Heart left ventricle (tissue), 16 donors: ENCODE measurements around the gene PFN1. TPM values are rescaled to one million over a fixed set of nuclear protein-coding genes. Genes with fewer than 3 reads are reported as not detected.
A peak's percentile ranks its signal among the peaks of the same experiment; 100 is the strongest.

Experiments used
- ATAC-seq, 4 donors: fragments of 200-7000 bp; cut with Tn5 transposase; one replicate each; pipeline ENCODE4 v1.9.1; 2020 to 2022; ENCODE audit warnings: moderate library complexity in 4 of 4, mild to moderate bottlenecking in 3 of 4, moderate number of reproducible peaks in 1 of 4
- DNase-seq, 5 donors: peaks; one replicate each; pipeline ENCODE4 v3.0.0-alpha.2; 2020
- H3K27ac ChIP-seq, 12 donors: fragments of 200-600 bp; sonication (generic) in 4 of 12; one replicate each; pipeline versions ENCODE4 v1.5.0 to v1.8.0; 2016 to 2022; ENCODE audit warnings: mild to moderate bottlenecking in 2 of 12
- H3K27me3 ChIP-seq, 9 donors: fragments of 200-600 bp; sonication (generic) in 2 of 9; one replicate each; pipeline versions ENCODE4 v1.5.1 to v1.8.0; 2016 to 2022; ENCODE audit warnings: mild to moderate bottlenecking in 3 of 9
- H3K36me3 ChIP-seq, 9 donors: fragments of 200-600 bp; sonication (generic) in 2 of 9; one replicate each; pipeline versions ENCODE4 v1.5.0 to v1.8.0; 2018 to 2022; ENCODE audit warnings: mild to moderate bottlenecking in 2 of 9
- H3K4me1 ChIP-seq, 12 donors: fragments of 200-600 bp; sonication (generic) in 4 of 12; one replicate each; pipeline versions ENCODE4 v1.5.0 to v1.8.0; 2016 to 2022; ENCODE audit warnings: mild to moderate bottlenecking in 3 of 12
- H3K4me3 ChIP-seq, 12 donors: fragments of 200-600 bp; sonication (generic) in 4 of 12; one replicate each; pipeline versions ENCODE4 v1.5.0 to v1.8.0; 2017 to 2022; ENCODE audit warnings: mild to moderate bottlenecking in 9 of 12, moderate library complexity in 4 of 12
- H3K9me3 ChIP-seq, 12 donors: fragments of 200-600 bp; sonication (generic) in 4 of 12; one replicate each; pipeline versions ENCODE4 v1.5.0 to v1.8.0; 2016 to 2022; ENCODE audit warnings: mild to moderate bottlenecking in 1 of 12
- POLR2A ChIP-seq, 2 donors: fragments of 450-650 bp; IDR thresholded peaks; one replicate each; pipeline ENCODE4 v1.6.1; 2017; ENCODE audit warnings: antibody characterized with exemption in 2 of 2, mild to moderate bottlenecking in 2 of 2, moderate library complexity in 2 of 2
- WGBS, 4 donors: extraction: QIAGEN DNeasy Blood & Tissue Kit in 2 of 4; methylation state at CpG; one replicate each; pipeline versions ENCODE4 v1.1.5 to v1.1.7; 2013 to 2018; 5-methylcytosine and 5-hydroxymethylcytosine counted together
- intact Hi-C, 10 donors: fragments of 100-400 bp; cut with DNase I; formaldehyde crosslinking; loops; one replicate each; pipeline versions ENCODE4 v1.11.1 to v1.14.2; 2022
- polyA plus RNA-seq, 2 donors: library from polyadenylated mRNA; stranded (reverse); fragments of 200-250 nt; gene quantifications; one replicate each; pipeline ENCODE4 v1.2.3, GENCODE V29; 2013
- total RNA-seq, 9 donors: library from RNA; depleted of rRNA in 2 of 9; stranded (reverse); fragments of >200 nt in 2 of 9; fragmentation: NEBNext Ultra II Directional in 3 of 9; extraction: Animal tissue kit (Norgen Biotek cat#: 25700) in 3 of 9; gene quantifications; one replicate each; pipeline versions ENCODE4 v1.1.0 to v1.2.4, GENCODE V29; 2016 to 2023
- TF ChIP-seq, protein P1 (sequence below), 12 donors: fragments of 200-600 bp; sonication (generic) in 4 of 12; IDR thresholded peaks; one replicate each; pipeline versions ENCODE4 v1.5.0 to v1.8.0; 2018 to 2022; ENCODE audit warnings: antibody characterized with exemption in 12 of 12, mild to moderate bottlenecking in 5 of 12
- donor health status: ischemic (EF 13 %, LVEDD 7.1; RV severe dilation, severe dysfunction).
- donor health status: healthy with polysubstance abuse.
- donor health status: DM: no; HTN: yes; CAD: no.
- donor health status: DM: no; HTN: no; CAD: no.
- donor health status: ischemic (EF 25% LVEDD 6.9; RV normal size, moderate dysfunction).
- donor health status: ischemic (EF 25% LVEDD 5.7; RV mildly dilated, moderate dysfunction).
- donor health status: healthy.
- donor health status: DM: yes; HTN: yes; CAD: no.
- donor health status: ischemic (EF 35%, LVEDD 5.7; RV mildly dilated, moderate dysfunction).
- donor health status: nonischemic (EF 11% LVEDD 7.7; RV severe dilation, severe dysfunction).
- donor health status: DM: yes; HTN: yes; CAD: no.
- donor health status: PGD.
- donor health status: ischemic (EF 29% LVEDD 5.4; RV normal size, mild dysfunction).
- donor health status: nonischemic (EF 23%, LVEDD 6.1; RV moderate dilation, normal function).

Gene PFN1
- total and polyA plus RNA-seq, 11 donors: 145 to 982 (median 234) TPM

DNA sequence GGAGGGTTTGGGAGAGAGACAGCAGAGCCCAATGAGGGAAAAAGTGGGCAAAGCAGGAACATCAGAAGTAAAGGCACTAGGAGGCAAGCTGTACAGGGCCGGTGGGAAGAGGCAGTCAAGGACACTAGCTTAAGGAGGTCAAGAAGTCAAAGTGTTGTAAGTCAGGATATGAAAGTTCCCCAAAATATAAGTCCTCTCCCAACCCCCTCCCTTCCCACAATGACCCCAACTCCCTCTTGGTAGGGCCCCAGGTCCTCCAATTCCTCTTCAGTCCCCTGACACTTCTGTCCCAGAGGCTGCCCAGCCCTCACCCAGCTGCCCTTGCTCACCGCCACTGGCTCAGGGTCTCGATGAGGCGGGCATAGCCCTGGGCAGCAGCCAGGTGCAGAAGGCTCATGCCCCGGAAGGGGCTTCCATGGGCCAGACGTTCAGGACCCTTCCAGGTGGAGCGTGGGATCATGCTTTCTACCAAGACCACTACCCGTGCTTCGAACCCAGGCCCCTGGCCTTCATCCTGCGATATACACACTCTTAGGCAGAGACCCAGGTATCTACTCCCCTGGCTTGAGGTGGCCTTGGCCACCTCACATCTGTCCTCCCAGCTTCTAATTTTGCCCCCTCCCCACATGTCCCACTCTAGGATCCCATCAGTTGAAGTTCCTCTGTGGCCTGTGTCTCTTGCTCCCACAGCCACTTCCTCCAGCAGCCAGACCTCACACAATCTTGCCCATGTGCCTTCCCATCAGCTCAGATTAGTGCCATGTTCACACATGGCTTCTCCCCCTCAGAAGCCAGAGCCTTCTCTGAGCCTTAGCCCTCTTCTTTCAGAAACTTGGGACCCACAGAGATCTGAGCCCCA is 25.2 kb upstream of the PFN1 start:
- TF ChIP-seq, protein P1, sequence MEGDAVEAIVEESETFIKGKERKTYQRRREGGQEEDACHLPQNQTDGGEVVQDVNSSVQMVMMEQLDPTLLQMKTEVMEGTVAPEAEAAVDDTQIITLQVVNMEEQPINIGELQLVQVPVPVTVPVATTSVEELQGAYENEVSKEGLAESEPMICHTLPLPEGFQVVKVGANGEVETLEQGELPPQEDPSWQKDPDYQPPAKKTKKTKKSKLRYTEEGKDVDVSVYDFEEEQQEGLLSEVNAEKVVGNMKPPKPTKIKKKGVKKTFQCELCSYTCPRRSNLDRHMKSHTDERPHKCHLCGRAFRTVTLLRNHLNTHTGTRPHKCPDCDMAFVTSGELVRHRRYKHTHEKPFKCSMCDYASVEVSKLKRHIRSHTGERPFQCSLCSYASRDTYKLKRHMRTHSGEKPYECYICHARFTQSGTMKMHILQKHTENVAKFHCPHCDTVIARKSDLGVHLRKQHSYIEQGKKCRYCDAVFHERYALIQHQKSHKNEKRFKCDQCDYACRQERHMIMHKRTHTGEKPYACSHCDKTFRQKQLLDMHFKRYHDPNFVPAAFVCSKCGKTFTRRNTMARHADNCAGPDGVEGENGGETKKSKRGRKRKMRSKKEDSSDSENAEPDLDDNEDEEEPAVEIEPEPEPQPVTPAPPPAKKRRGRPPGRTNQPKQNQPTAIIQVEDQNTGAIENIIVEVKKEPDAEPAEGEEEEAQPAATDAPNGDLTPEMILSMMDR (IDR thresholded peaks at IDR 0.05): no peak
- no peak for TF ChIP-seq POLR2A (IDR thresholded peaks at IDR 0.05)
- H3K27ac ChIP-seq: peak overlapping the region in 11 of 12 donors; percentile 47 to 82 (median 68)
- no peaks in the 10 kb centered on the region for H3K9me3 ChIP-seq
- peak in 1 of 4 donors; percentile 2 for ATAC-seq
- peaks cover 0 to 92% (median 86%) of the 10 kb centered on the region in 9 donors for H3K36me3 ChIP-seq
- intact Hi-C loops: loop anchor here in 2 of 10 donors (5.0 kb wide), 2 partner anchors 36 to 56 kb away; no protein-coding TSS in a partner anchor
- no peak for DNase-seq
- H3K4me1 ChIP-seq: peaks cover 0 to 51% (median 31%) of the 10 kb centered on the region in 12 donors
- 82 to 88% (median 85%) methylated on average over 10 of the region's 10 CpGs for WGBS, 4 donors
- H3K4me3 ChIP-seq: no peak overlapping the region
- H3K27me3 ChIP-seq: no peaks in the 10 kb centered on the region

DNA sequence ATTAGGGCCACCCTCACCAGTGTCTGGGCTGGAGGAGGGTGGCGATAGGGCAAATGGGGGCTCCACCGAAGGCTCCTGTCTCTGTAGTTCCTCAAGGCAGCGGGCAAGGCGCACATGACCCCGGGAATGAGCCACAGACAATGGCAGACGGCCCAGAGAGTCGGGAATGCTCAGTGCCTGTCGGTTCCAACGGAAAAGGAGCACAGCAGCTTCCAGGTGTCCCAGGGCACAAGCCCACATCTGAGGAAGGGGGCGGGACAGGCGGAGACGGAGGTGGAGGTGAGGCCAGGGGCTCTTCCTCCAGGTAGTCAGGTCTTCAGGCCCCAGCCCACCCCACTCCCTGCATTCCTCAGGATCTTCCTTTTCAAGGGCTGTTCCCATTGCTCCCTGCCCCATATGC is 24.4 kb upstream of the PFN1 start:
- Histone ChIP-seq H3K27me3 (no peaks in the 10 kb centered on the region), H3K4me3 (no peak overlapping the region), H3K4me1 (peaks cover 0 to 54% (median 37%) of the 10 kb centered on the region in 12 donors), H3K9me3 (no peaks in the 10 kb centered on the region), H3K27ac (peak overlapping the region in 10 of 12 donors; percentile 29 to 82 (median 58)), H3K36me3 (peaks cover 0 to 85% (median 79%) of the 10 kb centered on the region in 9 donors)
- DNase-seq (peak in 1 of 5 donors; percentile 21), ATAC-seq (no peak)
- WGBS, 4 donors: 64 to 77% (median 69%) methylated on average over 12 of the region's 12 CpGs
- TF ChIP-seq POLR2A (IDR thresholded peaks at IDR 0.05): no peak
- TF ChIP-seq, protein P1 (IDR thresholded peaks at IDR 0.05): no peak
- intact Hi-C loops: loop anchor here in 2 of 10 donors (5.0 kb wide), 2 partner anchors 35 to 55 kb away; no protein-coding TSS in a partner anchor

DNA sequence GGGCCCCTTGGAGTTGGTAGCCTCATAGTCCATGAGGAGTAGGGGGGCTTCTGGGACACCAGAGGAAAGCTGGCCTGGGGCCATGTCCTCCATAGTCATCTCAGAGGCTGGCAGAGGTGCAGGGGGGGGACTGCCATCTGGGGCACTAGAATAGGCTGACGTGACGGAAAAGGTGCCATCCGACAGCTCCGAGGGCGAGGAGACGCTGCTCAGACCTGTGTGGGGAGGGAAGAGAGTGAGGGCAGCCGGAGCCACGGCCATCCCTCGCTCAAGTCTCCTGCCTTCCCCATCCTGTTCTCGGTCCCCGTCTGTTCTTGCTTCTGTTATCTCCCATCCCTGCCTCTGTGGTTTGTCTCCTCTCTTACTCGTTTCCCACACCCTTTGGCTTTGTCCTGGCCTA is 24.0 kb upstream of the PFN1 start:
- H3K4me1 ChIP-seq: peaks cover 0 to 54% (median 37%) of the 10 kb centered on the region in 12 donors

More for the DNA sequence above, 24.0 kb upstream of the PFN1 start:
- intact Hi-C loops: loop anchor here in 2 of 10 donors (5.0 kb wide), 2 partner anchors 35 to 55 kb away; no protein-coding TSS in a partner anchor
- TF ChIP-seq, protein P1 (IDR thresholded peaks at IDR 0.05): no peak
- no peak for TF ChIP-seq POLR2A (IDR thresholded peaks at IDR 0.05)
- Histone ChIP-seq H3K9me3 (no peaks in the 10 kb centered on the region), H3K36me3 (peaks cover 0 to 81% (median 75%) of the 10 kb centered on the region in 9 donors), H3K27ac (peak overlapping the region in 9 of 12 donors; percentile 29 to 82 (median 61)), H3K27me3 (no peaks in the 10 kb centered on the region), H3K4me3 (no peak overlapping the region)
- DNase-seq: peak in 1 of 5 donors; percentile 39
- WGBS, 4 donors: 81 to 86% (median 83%) methylated on average over 12 of the region's 12 CpGs
- ATAC-seq: no peak
